ENCODE data around the gene SLC35F3.

The SLC35F3 gene

GRCh38 chr1:234322097-234322496, 417.6 kb downstream of the SLC35F3 start:
- H3K4me3 ChIP-seq (ENCODE audit: low read length), result no peak overlapping the region

GRCh38 chr1:234322979-234323378, 418.5 kb downstream of the SLC35F3 start:
- Histone ChIP-seq H3K9me3 (ENCODE audit: control insufficient read depth, low read depth, low read length) (no peaks in the 10 kb centered on the region), H3K27me3 (ENCODE audit: control insufficient read depth, insufficient read depth, low read length) (peaks cover 9% of the 10 kb centered on the region), H3K27ac (ENCODE audit: low read length) (no peak overlapping the region), H3K4me3 (ENCODE audit: low read length) (no peak overlapping the region), H3K9ac (ENCODE audit: low read length) (no peak overlapping the region), H3K4me1 (ENCODE audit: control insufficient read depth, low read depth, low read length) (no peaks in the 10 kb centered on the region), H3K36me3 (ENCODE audit: control insufficient read depth, low read depth, low read length) (no peaks in the 10 kb centered on the region)

More at GRCh38 chr1:234322097-234322496, 417.6 kb downstream of the SLC35F3 start:
- H3K36me3 ChIP-seq (ENCODE audit: control insufficient read depth, low read depth, low read length), result no peaks in the 10 kb centered on the region
- no peak overlapping the region for H3K27ac ChIP-seq (ENCODE audit: low read length)
- H3K9ac ChIP-seq (ENCODE audit: low read length), result no peak overlapping the region
- no peaks in the 10 kb centered on the region for H3K4me1 ChIP-seq (ENCODE audit: control insufficient read depth, low read depth, low read length)
- peaks cover 9% of the 10 kb centered on the region for H3K27me3 ChIP-seq (ENCODE audit: control insufficient read depth, insufficient read depth, low read length)
- no peaks in the 10 kb centered on the region for H3K9me3 ChIP-seq (ENCODE audit: control insufficient read depth, low read depth, low read length)

- H3K27ac ChIP-seq (ENCODE audit: low read length), result no peak overlapping the region
- H3K36me3 ChIP-seq (ENCODE audit: control insufficient read depth, low read depth, low read length), result no peaks in the 10 kb centered on the region
- H3K4me1 ChIP-seq (ENCODE audit: control insufficient read depth, low read depth, low read length), result no peaks in the 10 kb centered on the region
- peaks cover 9% of the 10 kb centered on the region for H3K27me3 ChIP-seq (ENCODE audit: control insufficient read depth, insufficient read depth, low read length)
- no peaks in the 10 kb centered on the region for H3K9me3 ChIP-seq (ENCODE audit: control insufficient read depth, low read depth, low read length)
- H3K4me3 ChIP-seq (ENCODE audit: low read length), result no peak overlapping the region
- H3K9ac ChIP-seq (ENCODE audit: low read length), result no peak overlapping the region
These were observed 420.3 kb downstream of the SLC35F3 start for GRCh38 chr1:234324821-234325220.

- H3K9me3 ChIP-seq (ENCODE audit: control insufficient read depth, low read depth, low read length), result no peaks in the 10 kb centered on the region
- H3K9ac ChIP-seq (ENCODE audit: low read length), result no peak overlapping the region
- H3K27me3 ChIP-seq (ENCODE audit: control insufficient read depth, insufficient read depth, low read length), result peaks cover 9% of the 10 kb centered on the region
- H3K4me1 ChIP-seq (ENCODE audit: control insufficient read depth, low read depth, low read length), result no peaks in the 10 kb centered on the region
- H3K4me3 ChIP-seq (ENCODE audit: low read length), result peak overlapping the region; percentile 31
- no peaks in the 10 kb centered on the region for H3K36me3 ChIP-seq (ENCODE audit: control insufficient read depth, low read depth, low read length)
- no peak overlapping the region for H3K27ac ChIP-seq (ENCODE audit: low read length)
These were observed 421.5 kb downstream of the SLC35F3 start for GRCh38 chr1:234325878-234326496.

- peaks cover 9% of the 10 kb centered on the region for H3K27me3 ChIP-seq (ENCODE audit: control insufficient read depth, insufficient read depth, low read length)
- H3K9ac ChIP-seq (ENCODE audit: low read length), result no peak overlapping the region
- H3K4me3 ChIP-seq (ENCODE audit: low read length), result peak overlapping the region; percentile 31
- no peaks in the 10 kb centered on the region for H3K36me3 ChIP-seq (ENCODE audit: control insufficient read depth, low read depth, low read length)
- no peak overlapping the region for H3K27ac ChIP-seq (ENCODE audit: low read length)
- H3K4me1 ChIP-seq (ENCODE audit: control insufficient read depth, low read depth, low read length), result no peaks in the 10 kb centered on the region
- no peaks in the 10 kb centered on the region for H3K9me3 ChIP-seq (ENCODE audit: control insufficient read depth, low read depth, low read length)
These were observed 422.3 kb downstream of the SLC35F3 start for GRCh38 chr1:234326497-234327366.

GRCh38 chr1:234327577-234328164, 423.2 kb downstream of the SLC35F3 start:
- Histone ChIP-seq H3K27ac (ENCODE audit: low read length) (no peak overlapping the region), H3K4me1 (ENCODE audit: control insufficient read depth, low read depth, low read length) (no peaks in the 10 kb centered on the region), H3K36me3 (ENCODE audit: control insufficient read depth, low read depth, low read length) (no peaks in the 10 kb centered on the region)

GRCh38 chr1:234330843-234331215, 426.4 kb downstream of the SLC35F3 start:
- Histone ChIP-seq H3K9me3 (ENCODE audit: control insufficient read depth, low read depth, low read length) (no peaks in the 10 kb centered on the region), H3K4me1 (ENCODE audit: control insufficient read depth, low read depth, low read length) (no peaks in the 10 kb centered on the region), H3K36me3 (ENCODE audit: control insufficient read depth, low read depth, low read length) (no peaks in the 10 kb centered on the region), H3K4me3 (ENCODE audit: low read length) (no peak overlapping the region), H3K9ac (ENCODE audit: low read length) (no peak overlapping the region), H3K27ac (ENCODE audit: low read length) (no peak overlapping the region), H3K27me3 (ENCODE audit: control insufficient read depth, insufficient read depth, low read length) (peaks cover 8% of the 10 kb centered on the region)

More at GRCh38 chr1:234327577-234328164, 423.2 kb downstream of the SLC35F3 start:
- Histone ChIP-seq H3K9ac (ENCODE audit: low read length) (no peak overlapping the region), H3K27me3 (ENCODE audit: control insufficient read depth, insufficient read depth, low read length) (peaks cover 9% of the 10 kb centered on the region), H3K4me3 (ENCODE audit: low read length) (no peak overlapping the region), H3K9me3 (ENCODE audit: control insufficient read depth, low read depth, low read length) (no peaks in the 10 kb centered on the region)

GRCh38 chr1:234331507-234331906, 427.0 kb downstream of the SLC35F3 start:
- no peaks in the 10 kb centered on the region for H3K9me3 ChIP-seq (ENCODE audit: control insufficient read depth, low read depth, low read length)
- no peaks in the 10 kb centered on the region for H3K4me1 ChIP-seq (ENCODE audit: control insufficient read depth, low read depth, low read length)
- H3K9ac ChIP-seq (ENCODE audit: low read length), result no peak overlapping the region
- H3K36me3 ChIP-seq (ENCODE audit: control insufficient read depth, low read depth, low read length), result no peaks in the 10 kb centered on the region
- no peak overlapping the region for H3K27ac ChIP-seq (ENCODE audit: low read length)
- H3K4me3 ChIP-seq (ENCODE audit: low read length), result no peak overlapping the region
- peaks cover under 1% of the 10 kb centered on the region for H3K27me3 ChIP-seq (ENCODE audit: control insufficient read depth, insufficient read depth, low read length)

- peaks cover 20% of the 10 kb centered on the region for H3K9me3 ChIP-seq (ENCODE audit: control insufficient read depth, low read depth, low read length)
- H3K9ac ChIP-seq (ENCODE audit: low read length), result no peak overlapping the region
- H3K4me3 ChIP-seq (ENCODE audit: low read length), result no peak overlapping the region
- H3K36me3 ChIP-seq (ENCODE audit: control insufficient read depth, low read depth, low read length), result no peaks in the 10 kb centered on the region
- H3K27me3 ChIP-seq (ENCODE audit: control insufficient read depth, insufficient read depth, low read length), result no peaks in the 10 kb centered on the region
- no peaks in the 10 kb centered on the region for H3K4me1 ChIP-seq (ENCODE audit: control insufficient read depth, low read depth, low read length)
- no peak overlapping the region for H3K27ac ChIP-seq (ENCODE audit: low read length)
These were observed 431.9 kb downstream of the SLC35F3 start for GRCh38 chr1:234336359-234336758.

GRCh38 chr1:234337233-234337632, 432.8 kb downstream of the SLC35F3 start:
- H3K4me1 ChIP-seq (ENCODE audit: control insufficient read depth, low read depth, low read length), result no peaks in the 10 kb centered on the region
- no peak overlapping the region for H3K9ac ChIP-seq (ENCODE audit: low read length)
- H3K27ac ChIP-seq (ENCODE audit: low read length), result no peak overlapping the region
- no peaks in the 10 kb centered on the region for H3K27me3 ChIP-seq (ENCODE audit: control insufficient read depth, insufficient read depth, low read length)
- H3K4me3 ChIP-seq (ENCODE audit: low read length), result no peak overlapping the region
- H3K36me3 ChIP-seq (ENCODE audit: control insufficient read depth, low read depth, low read length), result no peaks in the 10 kb centered on the region
- H3K9me3 ChIP-seq (ENCODE audit: control insufficient read depth, low read depth, low read length), result peaks cover 20% of the 10 kb centered on the region

- no peak overlapping the region for H3K9ac ChIP-seq (ENCODE audit: low read length)
- H3K4me1 ChIP-seq (ENCODE audit: control insufficient read depth, low read depth, low read length), result no peaks in the 10 kb centered on the region
- H3K27me3 ChIP-seq (ENCODE audit: control insufficient read depth, insufficient read depth, low read length), result no peaks in the 10 kb centered on the region
- H3K4me3 ChIP-seq (ENCODE audit: low read length), result no peak overlapping the region
- H3K36me3 ChIP-seq (ENCODE audit: control insufficient read depth, low read depth, low read length), result no peaks in the 10 kb centered on the region
- peaks cover 20% of the 10 kb centered on the region for H3K9me3 ChIP-seq (ENCODE audit: control insufficient read depth, low read depth, low read length)
- no peak overlapping the region for H3K27ac ChIP-seq (ENCODE audit: low read length)
These were observed 436.1 kb downstream of the SLC35F3 start for GRCh38 chr1:234340528-234340927.
